Activated CD4-positive, alpha-beta T cell treated with anti-CD3 and anti-CD28 coated beads for 4 hours (primary cell): ENCODE measurements around the gene RNF111.
"Not testable (repeated sequence)": the region's sequence is repeated elsewhere in the genome, so short reads cannot be mapped to it uniquely, and the experiment has no call there.

Experiments used
- DNase-seq, 2 donors: peaks; one replicate each; pipeline ENCODE4 v3.0.0-alpha.2; 2020

RNF111 gene

DNA sequence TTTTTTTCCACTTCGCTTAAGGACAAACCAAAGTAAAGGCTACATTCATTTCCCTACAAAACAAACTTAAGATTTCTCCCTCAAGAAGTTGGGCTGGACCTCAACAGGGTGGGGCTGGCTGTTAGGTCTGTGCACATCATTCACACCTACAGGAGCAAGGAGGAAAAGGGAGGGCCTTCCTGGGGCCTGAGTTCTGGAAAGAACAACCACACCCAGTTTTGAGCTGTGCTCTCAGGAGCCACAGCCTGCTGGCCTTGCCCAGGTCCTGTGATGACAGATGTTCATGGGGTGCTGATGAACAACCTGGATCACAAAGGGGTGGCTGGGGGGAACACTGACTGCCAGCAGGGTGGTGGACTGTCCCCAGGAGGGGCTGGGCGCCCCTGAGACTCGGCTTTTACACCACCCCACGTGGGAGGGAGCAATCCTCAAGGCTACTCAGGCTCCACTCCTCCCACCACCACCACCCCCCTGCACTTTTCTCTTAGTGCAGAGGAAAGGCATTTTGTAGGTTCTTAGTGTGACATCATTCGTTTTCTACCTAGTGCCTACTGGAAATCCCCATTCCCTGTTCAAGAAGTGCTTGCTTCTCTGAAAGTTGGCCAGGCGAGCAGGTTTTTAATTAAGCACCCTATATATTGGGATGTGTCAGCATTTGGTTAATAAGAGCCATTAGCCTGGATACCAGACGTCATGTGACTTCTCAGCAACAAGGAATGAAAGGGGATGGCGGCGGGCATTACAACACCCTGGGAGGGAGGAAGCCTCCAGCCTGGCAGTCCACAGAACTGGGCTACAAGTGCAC is 153.2 kb downstream of the RNF111 start:
- no peak for DNase-seq

DNA sequence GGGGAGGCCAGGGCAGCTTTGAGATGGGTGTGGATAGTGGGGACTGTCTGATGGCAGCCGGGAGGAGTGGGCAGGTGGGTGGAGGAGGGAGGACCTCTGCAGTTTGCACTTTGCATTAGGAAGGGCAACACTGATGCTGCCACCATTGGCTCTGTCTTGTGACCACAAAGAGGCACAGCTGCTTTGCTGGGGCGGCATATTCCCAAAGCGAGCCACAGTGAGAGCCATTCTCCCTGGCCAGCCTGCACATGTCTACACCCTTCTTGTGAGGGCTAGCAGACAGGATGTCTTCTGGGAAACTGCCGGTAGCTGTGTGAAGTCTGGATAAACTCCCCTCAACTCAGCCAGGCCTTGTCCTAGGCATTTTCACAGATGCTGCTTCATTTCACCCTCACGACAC is 155.8 kb downstream of the RNF111 start:
- DNase-seq, result no peak

DNA sequence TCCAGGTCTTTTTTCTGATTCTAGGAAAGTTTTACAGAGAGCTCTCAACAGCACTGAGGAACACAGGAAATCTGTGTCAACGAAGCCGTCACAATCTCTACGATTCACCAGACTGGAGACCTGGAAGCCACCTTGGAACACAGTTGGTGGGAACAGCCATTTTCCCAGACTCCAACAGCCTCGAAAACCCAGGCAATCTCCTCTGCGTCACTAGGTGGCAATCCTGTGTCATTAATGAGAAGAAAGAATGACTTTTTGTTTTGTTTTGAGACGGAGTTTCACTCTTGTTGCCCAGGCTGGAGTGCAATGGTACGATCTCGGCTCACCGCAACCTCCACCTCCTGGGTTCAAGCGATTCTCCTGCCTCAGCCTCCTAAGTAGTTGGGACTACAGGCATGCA is 157.1 kb downstream of the RNF111 start:
- not testable (repeated sequence) for DNase-seq
